GM23338 (cell line): ENCODE results near the gene TARS2. TPM values are rescaled to one million over a fixed set of nuclear protein-coding genes. Genes with fewer than 3 reads are reported as not detected.

Source experiments
- ATAC-seq: fragments of 200-7000 bp; cut with Tn5 transposase; 3 replicates; pipeline ENCODE4 v1.9.1; 2020
- DNase-seq: peaks from one replicate; pipeline ENCODE4 v3.0.0-alpha.2; 2015; ENCODE audit warnings: low spot score
- H2AFZ ChIP-seq: fragments of 200-600 bp; sonication (generic); 2 replicates; pipeline ENCODE4 v1.8.0; 2016; ENCODE audit warnings: antibody characterized with exemption, mild to moderate bottlenecking, moderate library complexity
- H3F3A ChIP-seq: fragments of 200-600 bp; sonication (generic); replicated peaks from 2 replicates; pipeline ENCODE4 v1.8.0; 2017; ENCODE audit warnings: antibody characterized with exemption, mixed run types, low read depth
- H3K27ac ChIP-seq: fragments of 200-600 bp; sonication (generic); 2 replicates; pipeline ENCODE4 v1.6.1; 2016; ENCODE audit warnings: low read depth
- H3K27me3 ChIP-seq: fragments of 200-600 bp; sonication (generic); 2 replicates; pipeline ENCODE4 v1.8.0; 2016; ENCODE audit warnings: mild to moderate bottlenecking, mixed run types, moderate library complexity; ENCODE audit not compliant: insufficient read depth
- H3K36me3 ChIP-seq: fragments of 200-600 bp; sonication (generic); 2 replicates; pipeline ENCODE4 v1.8.0; 2016; ENCODE audit warnings: mild to moderate bottlenecking; ENCODE audit not compliant: insufficient read depth
- H3K4me1 ChIP-seq: fragments of 200-600 bp; sonication (generic); 2 replicates; pipeline ENCODE4 v1.8.0; 2016; ENCODE audit warnings: mild to moderate bottlenecking, moderate library complexity; ENCODE audit not compliant: insufficient read depth
- H3K4me2 ChIP-seq: fragments of 200-600 bp; sonication (generic); 2 replicates; pipeline ENCODE4 v1.7.1; 2017; ENCODE audit warnings: mixed run types
- H3K4me3 ChIP-seq: fragments of 200-600 bp; sonication (generic); 2 replicates; pipeline ENCODE4 v1.6.1; 2016; ENCODE audit warnings: mixed run types
- H3K79me2 ChIP-seq: fragments of 200-600 bp; sonication (generic); replicated peaks from 2 replicates; pipeline ENCODE4 v1.8.0; 2017; ENCODE audit warnings: mild to moderate bottlenecking; ENCODE audit not compliant: insufficient read depth
- H3K9me2 ChIP-seq: fragments of 200-600 bp; sonication (generic); 2 replicates; pipeline ENCODE4 v1.8.0; 2017; ENCODE audit not compliant: insufficient read depth
- H4K20me1 ChIP-seq: fragments of 200-600 bp; sonication (generic); replicated peaks from 2 replicates; pipeline ENCODE4 v1.8.0; 2017; ENCODE audit warnings: mild to moderate bottlenecking; ENCODE audit not compliant: insufficient read depth
- H3K27ac Mint-ChIP-seq: 2 replicates; pipeline ENCODE4 v1.8.0; 2020; ENCODE audit warnings: inconsistent platforms, mild to moderate bottlenecking, moderate library complexity, mixed read lengths
- H3K27me3 Mint-ChIP-seq: 3 replicates; pipeline ENCODE4 v1.8.0; 2022; ENCODE audit warnings: low read depth, mild to moderate bottlenecking, moderate library complexity, mixed read lengths, inconsistent platforms; ENCODE audit not compliant: insufficient read depth, poor library complexity
- H3K36me3 Mint-ChIP-seq: 3 replicates; pipeline ENCODE4 v1.8.0; 2021; ENCODE audit warnings: low read depth, mild to moderate bottlenecking, inconsistent platforms, moderate library complexity, mixed read lengths
- H3K4me1 Mint-ChIP-seq: 3 replicates; pipeline ENCODE4 v1.8.0; 2020; ENCODE audit warnings: mild to moderate bottlenecking, inconsistent platforms, mixed read lengths
- H3K4me3 Mint-ChIP-seq: 3 replicates; pipeline ENCODE4 v1.8.0; 2021; ENCODE audit warnings: moderate library complexity, mild to moderate bottlenecking, inconsistent platforms, mixed read lengths
- H3K9me3 Mint-ChIP-seq: 3 replicates; pipeline ENCODE4 v1.8.0; 2020; ENCODE audit warnings: moderate library complexity, mild to moderate bottlenecking, inconsistent platforms, mixed read lengths
- CREB1 ChIP-seq: fragments of 250-450 bp; sonication (Bioruptor Pico); IDR thresholded peaks from 2 replicates; pipeline ENCODE4 v1.5.0; 2020; ENCODE audit warnings: low read depth, mild to moderate bottlenecking, moderate library complexity
- EZH2 ChIP-seq: fragments of 200-600 bp; sonication (generic); IDR thresholded peaks from one replicate; pipeline ENCODE4 v1.8.0; 2017; ENCODE audit warnings: antibody characterized with exemption, mild to moderate bottlenecking, low read depth; ENCODE audit not compliant: unreplicated experiment
- EZH2phosphoT487 ChIP-seq: fragments of 200-600 bp; sonication (generic); IDR thresholded peaks from one replicate; pipeline ENCODE4 v1.8.1; 2018; ENCODE audit warnings: antibody characterized with exemption; ENCODE audit not compliant: unreplicated experiment
- JUNB ChIP-seq: IDR thresholded peaks from one replicate; pipeline ENCODE4 v1.6.1; 2016; ENCODE audit warnings: antibody characterized with exemption; ENCODE audit not compliant: unreplicated experiment
- NANOG ChIP-seq: IDR thresholded peaks from 2 replicates; pipeline ENCODE4 v1.6.1; 2016; ENCODE audit warnings: antibody characterized with exemption, borderline replicate concordance
- POLR2AphosphoS5 ChIP-seq: IDR thresholded peaks from 2 replicates; pipeline ENCODE4 v1.6.1; 2016; ENCODE audit warnings: antibody characterized with exemption, low read depth
- ZNF114 ChIP-seq: fragments of 250-450 bp; sonication (Bioruptor Pico); IDR thresholded peaks from 2 replicates; pipeline ENCODE4 v1.5.0; 2020; ENCODE audit warnings: mild to moderate bottlenecking, moderate library complexity
- polyA plus RNA-seq: library from polyadenylated mRNA; unstranded; fragments of >200 nt; fragmentation: Nextera tagmentation; extraction: Ambion mirVana; gene quantifications from 2 replicates; pipeline ENCODE4 v1.2.1, GENCODE V29; 2016
- total RNA-seq: library from RNA; depleted of rRNA; stranded (reverse); fragments of >200 nt; shearing (Covaris generic); gene quantifications from 2 replicates; pipeline ENCODE4 v1.2.3, GENCODE V29; 2014
- TF ChIP-seq, protein P1 (sequence below), 2 experiments: fragments of 200-600 bp in 1 of 2; sonication (generic) in 1 of 2; conservative IDR thresholded peaks; 2 replicates each; pipeline versions ENCODE4 v1.5.1 to v1.6.1; 2016 to 2017; ENCODE audit warnings: antibody characterized with exemption in 2 of 2, low read depth in 2 of 2, mild to moderate bottlenecking in 2 of 2, moderate library complexity in 1 of 2
- TF ChIP-seq, protein P2 (sequence below): IDR thresholded peaks from 2 replicates; pipeline ENCODE4 v1.6.1; 2016; ENCODE audit warnings: antibody characterized with exemption
- TF ChIP-seq, protein P3 (sequence below): IDR thresholded peaks from one replicate; pipeline ENCODE4 v1.6.1; 2018; ENCODE audit warnings: antibody characterized with exemption; ENCODE audit not compliant: unreplicated experiment
- TF ChIP-seq, protein P4 (sequence below): fragments of 250-450 bp; sonication (Bioruptor Pico); IDR thresholded peaks from 2 replicates; pipeline ENCODE4 v1.5.0; 2020; ENCODE audit warnings: mild to moderate bottlenecking, moderate library complexity

TARS2 gene
- total and polyA plus RNA-seq, 2 experiments from 2014 or later: 19.5 to 28.4 TPM

DNA sequence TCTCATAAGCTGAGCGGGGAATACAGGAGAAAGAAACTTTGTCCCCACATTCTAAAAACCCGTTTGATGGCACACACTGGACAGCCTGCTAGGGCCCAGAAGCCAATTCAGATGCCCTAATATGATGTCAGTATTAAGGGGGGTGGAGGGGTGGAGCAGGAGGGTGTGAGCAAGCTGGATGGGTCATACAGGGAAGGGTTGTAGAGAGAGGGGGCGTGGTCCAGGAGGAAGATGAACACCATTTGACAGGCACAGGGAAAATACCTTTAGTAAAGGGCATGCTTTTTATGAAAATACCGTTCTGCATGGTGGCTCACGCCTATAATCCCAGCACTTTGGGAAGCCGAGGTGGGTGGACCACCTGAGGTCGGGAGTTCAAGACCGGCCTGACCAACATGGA lies 6.0 kb downstream of the TARS2 start:
- Histone ChIP-seq H2AFZ (no peak overlapping the region), H3K27ac (no peak overlapping the region), H3K4me1 (peaks cover under 1% of the 10 kb centered on the region; the same call in 1 of the 2 replicates), H4K20me1 (no peaks in the 10 kb centered on the region), H3K27me3 (no peaks in the 10 kb centered on the region), H3K4me3 (no peak overlapping the region), H3F3A (peaks cover 8% of the 10 kb centered on the region; the same call in 1 of the 2 replicates), H3K4me2 (no peak overlapping the region), H3K36me3 (peaks cover 28% of the 10 kb centered on the region), H3K79me2 (peaks cover 6% of the 10 kb centered on the region), H3K9me2 (no peaks in the 10 kb centered on the region)
- H3K4me1 Mint-ChIP-seq: peaks cover 3% of the 10 kb centered on the region; the same call in 2 of the 3 replicates
- no peak overlapping the region for H3K4me3 Mint-ChIP-seq
- TF ChIP-seq, protein P1, sequence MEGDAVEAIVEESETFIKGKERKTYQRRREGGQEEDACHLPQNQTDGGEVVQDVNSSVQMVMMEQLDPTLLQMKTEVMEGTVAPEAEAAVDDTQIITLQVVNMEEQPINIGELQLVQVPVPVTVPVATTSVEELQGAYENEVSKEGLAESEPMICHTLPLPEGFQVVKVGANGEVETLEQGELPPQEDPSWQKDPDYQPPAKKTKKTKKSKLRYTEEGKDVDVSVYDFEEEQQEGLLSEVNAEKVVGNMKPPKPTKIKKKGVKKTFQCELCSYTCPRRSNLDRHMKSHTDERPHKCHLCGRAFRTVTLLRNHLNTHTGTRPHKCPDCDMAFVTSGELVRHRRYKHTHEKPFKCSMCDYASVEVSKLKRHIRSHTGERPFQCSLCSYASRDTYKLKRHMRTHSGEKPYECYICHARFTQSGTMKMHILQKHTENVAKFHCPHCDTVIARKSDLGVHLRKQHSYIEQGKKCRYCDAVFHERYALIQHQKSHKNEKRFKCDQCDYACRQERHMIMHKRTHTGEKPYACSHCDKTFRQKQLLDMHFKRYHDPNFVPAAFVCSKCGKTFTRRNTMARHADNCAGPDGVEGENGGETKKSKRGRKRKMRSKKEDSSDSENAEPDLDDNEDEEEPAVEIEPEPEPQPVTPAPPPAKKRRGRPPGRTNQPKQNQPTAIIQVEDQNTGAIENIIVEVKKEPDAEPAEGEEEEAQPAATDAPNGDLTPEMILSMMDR (conservative IDR thresholded peaks at IDR 0.05; ENCODE audit: low read depth in 2 of 2): no peak
- TF ChIP-seq, protein P2, sequence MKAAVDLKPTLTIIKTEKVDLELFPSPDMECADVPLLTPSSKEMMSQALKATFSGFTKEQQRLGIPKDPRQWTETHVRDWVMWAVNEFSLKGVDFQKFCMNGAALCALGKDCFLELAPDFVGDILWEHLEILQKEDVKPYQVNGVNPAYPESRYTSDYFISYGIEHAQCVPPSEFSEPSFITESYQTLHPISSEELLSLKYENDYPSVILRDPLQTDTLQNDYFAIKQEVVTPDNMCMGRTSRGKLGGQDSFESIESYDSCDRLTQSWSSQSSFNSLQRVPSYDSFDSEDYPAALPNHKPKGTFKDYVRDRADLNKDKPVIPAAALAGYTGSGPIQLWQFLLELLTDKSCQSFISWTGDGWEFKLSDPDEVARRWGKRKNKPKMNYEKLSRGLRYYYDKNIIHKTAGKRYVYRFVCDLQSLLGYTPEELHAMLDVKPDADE: no peak
- TF ChIP-seq JUNB (no peak), NANOG (no peak), ZNF114 (CRISPR knock-in tag) (no peak), EZH2 (no peak), CREB1 (CRISPR knock-in tag) (no peak), POLR2AphosphoS5 (no peak), EZH2phosphoT487 (no peak)
- TF ChIP-seq, protein P3, sequence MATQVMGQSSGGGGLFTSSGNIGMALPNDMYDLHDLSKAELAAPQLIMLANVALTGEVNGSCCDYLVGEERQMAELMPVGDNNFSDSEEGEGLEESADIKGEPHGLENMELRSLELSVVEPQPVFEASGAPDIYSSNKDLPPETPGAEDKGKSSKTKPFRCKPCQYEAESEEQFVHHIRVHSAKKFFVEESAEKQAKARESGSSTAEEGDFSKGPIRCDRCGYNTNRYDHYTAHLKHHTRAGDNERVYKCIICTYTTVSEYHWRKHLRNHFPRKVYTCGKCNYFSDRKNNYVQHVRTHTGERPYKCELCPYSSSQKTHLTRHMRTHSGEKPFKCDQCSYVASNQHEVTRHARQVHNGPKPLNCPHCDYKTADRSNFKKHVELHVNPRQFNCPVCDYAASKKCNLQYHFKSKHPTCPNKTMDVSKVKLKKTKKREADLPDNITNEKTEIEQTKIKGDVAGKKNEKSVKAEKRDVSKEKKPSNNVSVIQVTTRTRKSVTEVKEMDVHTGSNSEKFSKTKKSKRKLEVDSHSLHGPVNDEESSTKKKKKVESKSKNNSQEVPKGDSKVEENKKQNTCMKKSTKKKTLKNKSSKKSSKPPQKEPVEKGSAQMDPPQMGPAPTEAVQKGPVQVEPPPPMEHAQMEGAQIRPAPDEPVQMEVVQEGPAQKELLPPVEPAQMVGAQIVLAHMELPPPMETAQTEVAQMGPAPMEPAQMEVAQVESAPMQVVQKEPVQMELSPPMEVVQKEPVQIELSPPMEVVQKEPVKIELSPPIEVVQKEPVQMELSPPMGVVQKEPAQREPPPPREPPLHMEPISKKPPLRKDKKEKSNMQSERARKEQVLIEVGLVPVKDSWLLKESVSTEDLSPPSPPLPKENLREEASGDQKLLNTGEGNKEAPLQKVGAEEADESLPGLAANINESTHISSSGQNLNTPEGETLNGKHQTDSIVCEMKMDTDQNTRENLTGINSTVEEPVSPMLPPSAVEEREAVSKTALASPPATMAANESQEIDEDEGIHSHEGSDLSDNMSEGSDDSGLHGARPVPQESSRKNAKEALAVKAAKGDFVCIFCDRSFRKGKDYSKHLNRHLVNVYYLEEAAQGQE: no peak
- TF ChIP-seq, protein P4, sequence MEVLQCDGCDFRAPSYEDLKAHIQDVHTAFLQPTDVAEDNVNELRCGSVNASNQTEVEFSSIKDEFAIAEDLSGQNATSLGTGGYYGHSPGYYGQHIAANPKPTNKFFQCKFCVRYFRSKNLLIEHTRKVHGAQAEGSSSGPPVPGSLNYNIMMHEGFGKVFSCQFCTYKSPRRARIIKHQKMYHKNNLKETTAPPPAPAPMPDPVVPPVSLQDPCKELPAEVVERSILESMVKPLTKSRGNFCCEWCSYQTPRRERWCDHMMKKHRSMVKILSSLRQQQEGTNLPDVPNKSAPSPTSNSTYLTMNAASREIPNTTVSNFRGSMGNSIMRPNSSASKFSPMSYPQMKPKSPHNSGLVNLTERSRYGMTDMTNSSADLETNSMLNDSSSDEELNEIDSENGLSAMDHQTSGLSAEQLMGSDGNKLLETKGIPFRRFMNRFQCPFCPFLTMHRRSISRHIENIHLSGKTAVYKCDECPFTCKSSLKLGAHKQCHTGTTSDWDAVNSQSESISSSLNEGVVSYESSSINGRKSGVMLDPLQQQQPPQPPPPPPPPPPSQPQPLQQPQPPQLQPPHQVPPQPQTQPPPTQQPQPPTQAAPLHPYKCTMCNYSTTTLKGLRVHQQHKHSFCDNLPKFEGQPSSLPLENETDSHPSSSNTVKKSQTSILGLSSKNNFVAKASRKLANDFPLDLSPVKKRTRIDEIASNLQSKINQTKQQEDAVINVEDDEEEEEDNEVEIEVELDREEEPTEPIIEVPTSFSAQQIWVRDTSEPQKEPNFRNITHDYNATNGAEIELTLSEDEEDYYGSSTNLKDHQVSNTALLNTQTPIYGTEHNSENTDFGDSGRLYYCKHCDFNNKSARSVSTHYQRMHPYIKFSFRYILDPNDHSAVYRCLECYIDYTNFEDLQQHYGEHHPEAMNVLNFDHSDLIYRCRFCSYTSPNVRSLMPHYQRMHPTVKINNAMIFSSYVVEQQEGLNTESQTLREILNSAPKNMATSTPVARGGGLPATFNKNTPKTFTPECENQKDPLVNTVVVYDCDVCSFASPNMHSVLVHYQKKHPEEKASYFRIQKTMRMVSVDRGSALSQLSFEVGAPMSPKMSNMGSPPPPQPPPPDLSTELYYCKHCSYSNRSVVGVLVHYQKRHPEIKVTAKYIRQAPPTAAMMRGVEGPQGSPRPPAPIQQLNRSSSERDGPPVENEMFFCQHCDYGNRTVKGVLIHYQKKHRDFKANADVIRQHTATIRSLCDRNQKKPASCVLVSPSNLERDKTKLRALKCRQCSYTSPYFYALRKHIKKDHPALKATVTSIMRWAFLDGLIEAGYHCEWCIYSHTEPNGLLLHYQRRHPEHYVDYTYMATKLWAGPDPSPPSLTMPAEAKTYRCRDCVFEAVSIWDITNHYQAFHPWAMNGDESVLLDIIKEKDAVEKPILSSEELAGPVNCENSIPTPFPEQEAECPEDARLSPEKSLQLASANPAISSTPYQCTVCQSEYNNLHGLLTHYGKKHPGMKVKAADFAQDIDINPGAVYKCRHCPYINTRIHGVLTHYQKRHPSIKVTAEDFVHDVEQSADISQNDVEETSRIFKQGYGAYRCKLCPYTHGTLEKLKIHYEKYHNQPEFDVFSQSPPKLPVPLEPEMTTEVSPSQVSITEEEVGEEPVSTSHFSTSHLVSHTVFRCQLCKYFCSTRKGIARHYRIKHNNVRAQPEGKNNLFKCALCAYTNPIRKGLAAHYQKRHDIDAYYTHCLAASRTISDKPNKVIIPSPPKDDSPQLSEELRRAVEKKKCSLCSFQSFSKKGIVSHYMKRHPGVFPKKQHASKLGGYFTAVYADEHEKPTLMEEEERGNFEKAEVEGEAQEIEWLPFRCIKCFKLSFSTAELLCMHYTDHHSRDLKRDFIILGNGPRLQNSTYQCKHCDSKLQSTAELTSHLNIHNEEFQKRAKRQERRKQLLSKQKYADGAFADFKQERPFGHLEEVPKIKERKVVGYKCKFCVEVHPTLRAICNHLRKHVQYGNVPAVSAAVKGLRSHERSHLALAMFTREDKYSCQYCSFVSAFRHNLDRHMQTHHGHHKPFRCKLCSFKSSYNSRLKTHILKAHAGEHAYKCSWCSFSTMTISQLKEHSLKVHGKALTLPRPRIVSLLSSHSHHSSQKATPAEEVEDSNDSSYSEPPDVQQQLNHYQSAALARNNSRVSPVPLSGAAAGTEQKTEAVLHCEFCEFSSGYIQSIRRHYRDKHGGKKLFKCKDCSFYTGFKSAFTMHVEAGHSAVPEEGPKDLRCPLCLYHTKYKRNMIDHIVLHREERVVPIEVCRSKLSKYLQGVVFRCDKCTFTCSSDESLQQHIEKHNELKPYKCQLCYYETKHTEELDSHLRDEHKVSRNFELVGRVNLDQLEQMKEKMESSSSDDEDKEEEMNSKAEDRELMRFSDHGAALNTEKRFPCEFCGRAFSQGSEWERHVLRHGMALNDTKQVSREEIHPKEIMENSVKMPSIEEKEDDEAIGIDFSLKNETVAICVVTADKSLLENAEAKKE (CRISPR knock-in tag): no peak
- peaks cover 5% of the 10 kb centered on the region for H3K27me3 Mint-ChIP-seq
- H3K27ac Mint-ChIP-seq: no peak overlapping the region
- DNase-seq (no peak), ATAC-seq (no peak)
- H3K36me3 Mint-ChIP-seq: peaks cover 73% of the 10 kb centered on the region
- H3K9me3 Mint-ChIP-seq: no peaks in the 10 kb centered on the region; the same call in 2 of the 3 replicates
